Loucy (cell line): Measurements from ENCODE around the gene LDAF1.

Experiments used
- CTCF ChIP-seq: fragments of 200-600 bp; sonication (generic); conservative IDR thresholded peaks from 2 replicates; pipeline ENCODE4 v1.5.1; 2014; ENCODE audit warnings: mild to moderate bottlenecking, antibody characterized with exemption, low read length
- EZH2phosphoT487 ChIP-seq: fragments of 200-600 bp; IDR thresholded peaks from 2 replicates; pipeline ENCODE4 v1.6.1; 2018; ENCODE audit warnings: antibody characterized with exemption, mild to moderate bottlenecking, moderate library complexity, borderline replicate concordance

GRCh38 chr16:21189311-21189710 is 30.8 kb downstream of the LDAF1 start:
- TF ChIP-seq CTCF (no peak), EZH2phosphoT487 (no peak)
